K562 (cell line): Measurements from ENCODE around the gene CLCN1.

Experiments used
- ETV5 ChIP-seq: sonication (generic); formaldehyde crosslinking; IDR thresholded peaks from 2 replicates; pipeline ENCODE4 v1.4.0; 2020; ENCODE audit warnings: low read depth, mild to moderate bottlenecking, missing genetic modification reagents
- SMAD1 ChIP-seq: fragments of 150-350 bp; IDR thresholded peaks from 2 replicates; pipeline ENCODE4 v1.6.1; 2014; ENCODE audit warnings: low read length, low read depth; ENCODE audit not compliant: partially characterized antibody
- TF ChIP-seq, protein P1 (sequence below): sonication (generic); formaldehyde crosslinking; IDR thresholded peaks from 2 replicates; pipeline ENCODE4 v1.9.0; 2022; ENCODE audit warnings: mild to moderate bottlenecking, missing genetic modification reagents

DNA sequence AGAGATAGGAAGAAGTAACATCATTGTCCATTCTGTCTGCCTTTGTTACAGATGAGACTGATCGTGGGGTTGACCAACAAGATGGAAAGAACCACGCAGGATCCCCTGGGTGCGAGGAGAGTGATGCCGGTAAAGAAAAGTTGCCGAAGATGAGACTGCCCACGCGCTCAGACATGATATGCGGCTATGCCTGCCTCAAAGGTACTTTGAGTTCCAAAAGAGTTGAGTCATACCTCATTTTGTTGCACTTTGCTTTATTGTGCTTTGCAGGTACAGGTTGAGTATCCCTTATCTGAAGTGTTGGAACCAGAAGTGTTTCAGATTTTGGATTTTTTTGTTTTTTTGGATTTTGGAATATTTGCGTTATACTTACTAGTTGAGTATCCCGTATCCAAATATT is 12.2 kb upstream of the CLCN1 start:
- TF ChIP-seq, protein P1, sequence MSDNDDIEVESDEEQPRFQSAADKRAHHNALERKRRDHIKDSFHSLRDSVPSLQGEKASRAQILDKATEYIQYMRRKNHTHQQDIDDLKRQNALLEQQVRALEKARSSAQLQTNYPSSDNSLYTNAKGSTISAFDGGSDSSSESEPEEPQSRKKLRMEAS, result no peak
- TF ChIP-seq SMAD1, result no peak
- TF ChIP-seq ETV5 (CRISPR knock-in tag), result no peak
